ENCODE measurements around the gene CDKL1.
"Not testable (repeated sequence)": the region's sequence is repeated elsewhere in the genome, so short reads cannot be mapped to it uniquely, and the experiment has no call there.

CDKL1 gene

GRCh38 chr14:50320283-50320682 lies 76.4 kb downstream of the CDKL1 start:
- DNase-seq (ENCODE audit: low read depth), result no peak
- H3K4me3 ChIP-seq (ENCODE audit: low read depth, low read length), result no peak overlapping the region
- TF ChIP-seq CTCF (IDR thresholded peaks at IDR 0.05; ENCODE audit: low read depth, low read length, missing control alignments), result no peak

GRCh38 chr14:50319721-50320120 lies 77.0 kb downstream of the CDKL1 start:
- TF ChIP-seq CTCF (IDR thresholded peaks at IDR 0.05; ENCODE audit: low read depth, low read length, missing control alignments), result no peak
- DNase-seq (ENCODE audit: low read depth), result no peak
- H3K4me3 ChIP-seq (ENCODE audit: low read depth, low read length), result no peak overlapping the region

- no peak for TF ChIP-seq CTCF (IDR thresholded peaks at IDR 0.05; ENCODE audit: low read depth, low read length, missing control alignments)
- no peak for DNase-seq (ENCODE audit: low read depth)
Observed at GRCh38 chr14:50319293-50319692, 77.4 kb downstream of the CDKL1 start.

GRCh38 chr14:50318031-50318626 lies 78.6 kb downstream of the CDKL1 start:
- no peak overlapping the region for H3K4me3 ChIP-seq (ENCODE audit: low read depth, low read length)
- DNase-seq (ENCODE audit: low read depth), result no peak
- TF ChIP-seq CTCF (IDR thresholded peaks at IDR 0.05; ENCODE audit: low read depth, low read length, missing control alignments), result peak; percentile 52

More at GRCh38 chr14:50319293-50319692, 77.4 kb downstream of the CDKL1 start:
- no peak overlapping the region for H3K4me3 ChIP-seq (ENCODE audit: low read depth, low read length)

- DNase-seq (ENCODE audit: low read depth); H3K4me3 ChIP-seq (ENCODE audit: low read depth, low read length): not testable (repeated sequence)
Observed at GRCh38 chr14:50314098-50314497, 82.6 kb downstream of the CDKL1 start.

- no peak for TF ChIP-seq CTCF (IDR thresholded peaks at IDR 0.05; ENCODE audit: low read depth, low read length, missing control alignments)
- peak overlapping the region; percentile 76 for H3K4me3 ChIP-seq (ENCODE audit: low read depth, low read length)
- DNase-seq (ENCODE audit: low read depth), result peak; percentile 21
Observed at GRCh38 chr14:50312734-50313054, 84.0 kb downstream of the CDKL1 start.

- DNase-seq (ENCODE audit: low read depth), result peak; percentile 72
- peak within 1 kb of the TSS; percentile 76 for H3K4me3 ChIP-seq (ENCODE audit: low read depth, low read length)
- no peak for TF ChIP-seq CTCF (IDR thresholded peaks at IDR 0.05; ENCODE audit: low read depth, low read length, missing control alignments)
Observed at GRCh38 chr14:50311972-50312733, 84.5 kb downstream of the CDKL1 start, which contains the start of the genes DMAC2L and L2HGDH. Gene DMAC2L, plus strand, starts transcription at chr14:50312324. Its CDS starts 9,164 bp downstream, at chr14:50321488. Gene L2HGDH, minus strand, starts transcription at chr14:50312229. Its CDS starts 79 bp downstream, at chr14:50312150.

Measured in GM12864 (cell line).